Fibroblast of lung (primary cell): Measurements from ENCODE around the gene ZNF563. TPM values are rescaled to one million over a fixed set of nuclear protein-coding genes. Genes with fewer than 3 reads are reported as not detected.

ENCODE experiments used
- DNase-seq, 2 donors: peaks; one replicate each; pipeline versions ENCODE4 v3.0.0 to v3.0.0-alpha.2; 2010; ENCODE audit warnings: low read depth in 2 of 2
- H2AFZ ChIP-seq: 2 replicates; pipeline ENCODE4 v1.5.1; 2012; ENCODE audit warnings: low read length, control low read depth, inconsistent platforms
- H3K27ac ChIP-seq: 2 replicates; pipeline ENCODE4 v1.5.1; 2011; ENCODE audit warnings: low read length, control low read depth; ENCODE audit not compliant: insufficient read depth
- H3K27me3 ChIP-seq: 2 replicates; pipeline ENCODE4 v1.5.1; 2011; ENCODE audit warnings: mild to moderate bottlenecking, low read length; ENCODE audit not compliant: control insufficient read depth, insufficient read depth
- H3K36me3 ChIP-seq: 2 replicates; pipeline ENCODE4 v1.5.1; 2011; ENCODE audit warnings: low read length; ENCODE audit not compliant: control insufficient read depth, insufficient read depth
- H3K4me1 ChIP-seq: 2 replicates; pipeline ENCODE4 v1.5.1; 2011; ENCODE audit warnings: low read length; ENCODE audit not compliant: control insufficient read depth, insufficient read depth; ENCODE audit errors: extremely low read depth
- H3K4me2 ChIP-seq: 2 replicates; pipeline ENCODE4 v1.5.1; 2011; ENCODE audit warnings: low read length, control low read depth; ENCODE audit not compliant: insufficient read depth; ENCODE audit errors: extremely low read depth
- H3K4me3 ChIP-seq, 4 experiments: fragments of 200-600 bp in 1 of 4; sonication (generic) in 1 of 4; replicated peaks in 1 of 4; 2 replicates each; pipeline ENCODE4 v1.5.1; 2011 to 2016; ENCODE audit warnings: low read length in 4 of 4, low read depth in 3 of 4, mild to moderate bottlenecking in 3 of 4, control low read depth in 2 of 4, inconsistent platforms in 1 of 4, mixed read lengths in 1 of 4; ENCODE audit not compliant: insufficient read depth in 1 of 4; ENCODE audit errors: control extremely low read depth in 1 of 4
- H3K79me2 ChIP-seq: 2 replicates; pipeline ENCODE4 v1.5.1; 2012; ENCODE audit warnings: mild to moderate bottlenecking, low read length, inconsistent platforms; ENCODE audit not compliant: control insufficient read depth, insufficient read depth
- H3K9ac ChIP-seq: 2 replicates; pipeline ENCODE4 v1.5.1; 2011; ENCODE audit warnings: mild to moderate bottlenecking, low read length, control low read depth; ENCODE audit not compliant: insufficient read depth
- H3K9me3 ChIP-seq: 2 replicates; pipeline ENCODE4 v1.5.1; 2012; ENCODE audit warnings: low read depth, low read length; ENCODE audit not compliant: control insufficient read depth, insufficient read depth
- H4K20me1 ChIP-seq: 2 replicates; pipeline ENCODE4 v1.5.1; 2011; ENCODE audit warnings: low read length; ENCODE audit not compliant: control insufficient read depth, insufficient read depth; ENCODE audit errors: extremely low read depth
- CTCF ChIP-seq, 2 donors: IDR thresholded peaks in 1 of 2; conservative IDR thresholded peaks in 1 of 2; 1 replicate in 1 of 2; 2 replicates in 1 of 2; pipeline ENCODE4 v1.5.1; 2011 to 2012; ENCODE audit warnings: low read length in 2 of 2, control low read depth in 1 of 2, inconsistent platforms in 1 of 2, low read depth in 1 of 2, mild to moderate bottlenecking in 1 of 2
- EZH2 ChIP-seq: IDR thresholded peaks from 2 replicates; pipeline ENCODE4 v1.5.1; 2012; ENCODE audit warnings: low read length, control low read depth, mild to moderate bottlenecking; ENCODE audit errors: missing control alignments
- polyA plus RNA-seq, 2 donors: library from polyadenylated mRNA; depleted of rRNA in 1 of 2; stranded (reverse) in 1 of 2; unstranded in 1 of 2; fragments of >200 nt; gene quantifications; 2 replicates each; pipeline ENCODE4 v1.2.1, GENCODE V29; 2011 to 2012; ENCODE audit warnings: missing spikeins in 1 of 2
- total RNA-seq: library from RNA; depleted of rRNA; stranded (reverse); fragments of >200 nt; gene quantifications from 2 replicates; pipeline ENCODE4 v1.2.1, GENCODE V29; 2014

Gene ZNF563
- total and polyA plus RNA-seq, 2 donors (not counting 1 experiment from before 2014, with no cell fraction given), result 2.1 to 5.3 TPM

- Histone ChIP-seq H3K4me3 (no peak overlapping the region), H3K4me1 (no peaks in the 10 kb centered on the region), H2AFZ (no peak overlapping the region), H3K9ac (no peak overlapping the region), H3K79me2 (peaks cover 29% of the 10 kb centered on the region), H3K27ac (no peak overlapping the region), H3K36me3 (no peaks in the 10 kb centered on the region), H4K20me1 (no peaks in the 10 kb centered on the region), H3K9me3 (no peaks in the 10 kb centered on the region), H3K27me3 (no peaks in the 10 kb centered on the region), H3K4me2 (no peak overlapping the region)
- TF ChIP-seq EZH2, result no peak
- no peak for TF ChIP-seq CTCF (conservative IDR thresholded peaks at IDR 0.05 in 1 of 2, IDR thresholded peaks at IDR 0.05 in 1 of 2; ENCODE audit: low read depth in 1 of 2, low read length in 2 of 2)
- no peak for DNase-seq
Observed at GRCh38 chr19:12287958-12288500, 45.4 kb downstream of the ZNF563 start.

GRCh38 chr19:12284631-12285030 is 48.8 kb downstream of the ZNF563 start:
- DNase-seq, result no peak
- no peaks in the 10 kb centered on the region for H3K27me3 ChIP-seq
- no peaks in the 10 kb centered on the region for H3K9me3 ChIP-seq
- H2AFZ ChIP-seq, result no peak overlapping the region
- H3K79me2 ChIP-seq, result peaks cover 23% of the 10 kb centered on the region
- H3K36me3 ChIP-seq, result no peaks in the 10 kb centered on the region
- H3K4me2 ChIP-seq, result no peak overlapping the region
- H3K27ac ChIP-seq, result no peak overlapping the region
- no peak overlapping the region for H3K4me3 ChIP-seq
- H3K4me1 ChIP-seq, result no peaks in the 10 kb centered on the region
- no peaks in the 10 kb centered on the region for H4K20me1 ChIP-seq
- H3K9ac ChIP-seq, result no peak overlapping the region
- TF ChIP-seq CTCF (conservative IDR thresholded peaks at IDR 0.05 in 1 of 2, IDR thresholded peaks at IDR 0.05 in 1 of 2; ENCODE audit: low read depth in 1 of 2, low read length in 2 of 2) (no peak), EZH2 (no peak)

GRCh38 chr19:12284226-12284625 is 49.2 kb downstream of the ZNF563 start:
- Histone ChIP-seq H3K9ac (no peak overlapping the region), H3K9me3 (no peaks in the 10 kb centered on the region), H4K20me1 (no peaks in the 10 kb centered on the region), H3K27me3 (no peaks in the 10 kb centered on the region), H3K4me2 (no peak overlapping the region), H3K36me3 (no peaks in the 10 kb centered on the region), H2AFZ (no peak overlapping the region), H3K27ac (no peak overlapping the region), H3K4me3 (no peak overlapping the region), H3K79me2 (peaks cover 23% of the 10 kb centered on the region), H3K4me1 (no peaks in the 10 kb centered on the region)
- DNase-seq, result no peak
- no peak for TF ChIP-seq EZH2
- TF ChIP-seq CTCF (conservative IDR thresholded peaks at IDR 0.05 in 1 of 2, IDR thresholded peaks at IDR 0.05 in 1 of 2; ENCODE audit: low read depth in 1 of 2, low read length in 2 of 2), result no peak
